K562 (cell line): ENCODE measurements around the gene NLRP12. TPM values are rescaled to one million over a fixed set of nuclear protein-coding genes. Genes with fewer than 3 reads are reported as not detected.
A peak's percentile ranks its signal among the peaks of the same experiment; 100 is the strongest.

Experiments used
- ARID3B ChIP-seq: fragments of 250-450 bp; sonication (Bioruptor Pico); IDR thresholded peaks from 2 replicates; pipeline ENCODE4 v1.4.0; 2020; ENCODE audit warnings: borderline replicate concordance
- ARNT ChIP-seq, 2 experiments: fragments of 450-650 bp; IDR thresholded peaks; 2 replicates each; pipeline ENCODE4 v1.6.1; 2016; ENCODE audit warnings: mild to moderate bottlenecking in 1 of 2
- ATF1 ChIP-seq, 2 experiments: fragments of 450-650 bp in 1 of 2; IDR thresholded peaks; 2 replicates each; pipeline ENCODE4 v1.6.1; 2016; ENCODE audit warnings: missing compliant biosample characterization in 1 of 2, missing genetic modification characterization in 1 of 2
- ATF7 ChIP-seq: fragments of 450-650 bp; IDR thresholded peaks from 2 replicates; pipeline ENCODE4 v1.7.1; 2014; ENCODE audit warnings: mild to moderate bottlenecking, moderate library complexity
- CHAMP1 ChIP-seq: fragments of 450-650 bp; IDR thresholded peaks from 2 replicates; pipeline ENCODE4 v1.6.1; 2016; ENCODE audit warnings: mild to moderate bottlenecking
- DPF2 ChIP-seq: fragments of 450-650 bp; IDR thresholded peaks from 2 replicates; pipeline ENCODE4 v1.6.1; 2016
- EGR1 ChIP-seq: fragments of 450-650 bp; conservative IDR thresholded peaks from 2 replicates; pipeline ENCODE4 v1.6.1; 2017; ENCODE audit warnings: mild to moderate bottlenecking
- FOXM1 ChIP-seq, 2 experiments: fragments of 450-650 bp in 1 of 2; sonication (generic) in 1 of 2; formaldehyde crosslinking in 1 of 2; IDR thresholded peaks; 2 replicates each; pipeline versions ENCODE4 v1.6.1 to v1.9.0; 2017 to 2022; ENCODE audit warnings: low read depth in 2 of 2, mild to moderate bottlenecking in 2 of 2, missing genetic modification reagents in 1 of 2, moderate library complexity in 1 of 2
- HCFC1 ChIP-seq: IDR thresholded peaks from 2 replicates; pipeline ENCODE4 v1.6.1; 2012; ENCODE audit warnings: low read depth, low read length, improper control_type of control experiment
- KDM1A ChIP-seq, 2 experiments: fragments of 450-650 bp; IDR thresholded peaks; 2 replicates each; pipeline ENCODE4 v1.6.1; 2016; ENCODE audit warnings: mild to moderate bottlenecking in 2 of 2
- KDM5B ChIP-seq: fragments of 200-600 bp; sonication (generic); IDR thresholded peaks from 2 replicates; pipeline ENCODE4 v1.6.1; 2012; ENCODE audit warnings: low read depth, mild to moderate bottlenecking, moderate library complexity, low read length, control low read depth, inconsistent platforms; ENCODE audit not compliant: insufficient replicate concordance
- KLF6 ChIP-seq: fragments of 250-450 bp; sonication (Bioruptor Pico); IDR thresholded peaks from 2 replicates; pipeline ENCODE4 v1.4.0; 2020; ENCODE audit warnings: mild to moderate bottlenecking, moderate library complexity, borderline replicate concordance
- L3MBTL2 ChIP-seq: fragments of 450-650 bp; IDR thresholded peaks from 2 replicates; pipeline ENCODE4 v1.6.1; 2016; ENCODE audit warnings: mild to moderate bottlenecking, moderate library complexity
- NFIC ChIP-seq: fragments of 450-650 bp; IDR thresholded peaks from 2 replicates; pipeline ENCODE4 v1.6.1; 2017; ENCODE audit warnings: mild to moderate bottlenecking, inconsistent platforms
- NR2C2 ChIP-seq, 2 experiments: fragments of 200-800 bp in 1 of 2; sonication (Bioruptor generic) in 1 of 2; sonication (generic) in 1 of 2; formaldehyde crosslinking in 1 of 2; IDR thresholded peaks; 2 replicates each; pipeline versions ENCODE4 v1.6.1 to v1.8.0; 2016 to 2022; ENCODE audit warnings: mild to moderate bottlenecking in 1 of 2, missing compliant biosample characterization in 1 of 2, missing genetic modification characterization in 1 of 2, missing genetic modification reagents in 1 of 2
- POLR2A ChIP-seq: fragments of 450-650 bp; conservative IDR thresholded peaks from 2 replicates; pipeline ENCODE4 v1.6.1; 2016
- POLR2AphosphoS5 ChIP-seq: IDR thresholded peaks from 2 replicates; pipeline ENCODE4 v1.6.1; 2011; ENCODE audit warnings: mild to moderate bottlenecking, low read depth, low read length, moderate library complexity; ENCODE audit not compliant: control insufficient read depth, insufficient read depth
- RCOR1 ChIP-seq, 2 experiments: IDR thresholded peaks; 2 replicates each; pipeline ENCODE4 v1.6.1; 2012; ENCODE audit warnings: low read depth in 2 of 2, low read length in 2 of 2, borderline replicate concordance in 1 of 2, improper control_type of control experiment in 1 of 2
- SAFB ChIP-seq: fragments of 200-400 bp; formaldehyde crosslinking; IDR thresholded peaks from 2 replicates; pipeline ENCODE4 v1.6.1; 2017; ENCODE audit warnings: low read depth, low read length, borderline replicate concordance
- SP1 ChIP-seq: sonication (generic); formaldehyde crosslinking; IDR thresholded peaks from 2 replicates; pipeline ENCODE4 v1.8.1; 2022; ENCODE audit warnings: mild to moderate bottlenecking, missing genetic modification reagents
- TFAP4 ChIP-seq: sonication (generic); formaldehyde crosslinking; IDR thresholded peaks from 2 replicates; pipeline ENCODE4 v1.8.0; 2022; ENCODE audit warnings: missing genetic modification reagents, mild to moderate bottlenecking, moderate library complexity, borderline replicate concordance
- U2AF1 ChIP-seq: fragments of 200-400 bp; formaldehyde crosslinking; optimal IDR thresholded peaks from 2 replicates; pipeline ENCODE3; 2017; ENCODE audit warnings: mild to moderate bottlenecking, low read depth, low read length, moderate library complexity
- ZBTB17 ChIP-seq: fragments of 450-650 bp; formaldehyde crosslinking; IDR thresholded peaks from 2 replicates; pipeline ENCODE4 v1.4.0; 2020; ENCODE audit warnings: mild to moderate bottlenecking
- polyA plus RNA-seq, 8 experiments: library from polyadenylated mRNA; depleted of rRNA in 4 of 8; stranded (reverse) in 5 of 8; unstranded in 3 of 8; fragments of >200 nt; fragmentation: Nextera tagmentation in 2 of 8; fragmentation: Illumina TruSeq in 1 of 8; extraction: Ambion mirVana in 2 of 8; extraction: Trizol in 1 of 8; gene quantifications; 2 replicates each; pipeline versions ENCODE4 v1.2.1 to v1.2.3, GENCODE V29; 2011 to 2014; ENCODE audit warnings: inconsistent platforms in 1 of 8, missing spikeins in 1 of 8
- total RNA-seq, 7 experiments: library from RNA; depleted of rRNA in 6 of 7; stranded (reverse); fragments of >200 nt in 6 of 7; fragmentation: Illumina TruSeq in 2 of 7; extraction: Trizol in 2 of 7; gene quantifications; 2 replicates each; pipeline versions ENCODE4 v1.2.1 to v1.2.3, GENCODE V29; 2011 to 2021; ENCODE audit warnings: low replicate concordance in 1 of 7

The NLRP12 gene
- total and polyA plus RNA-seq, 9 of the 15 experiments (the other 6 are each of a cell fraction or from before 2014, with no cell fraction given), result not detected

GRCh38 chr19:53868892-53869804 is 45.0 kb upstream of the NLRP12 start (continued):
- TF ChIP-seq ARID3B (CRISPR knock-in tag), result no peak
- TF ChIP-seq HCFC1, result peak; percentile 11; the same call in 1 of the 2 replicates
- peak; percentile 88 for TF ChIP-seq TFAP4 (CRISPR knock-in tag)
- TF ChIP-seq CHAMP1, result no peak
- peak; percentile 100 for TF ChIP-seq EGR1
- peak; percentile 59 for TF ChIP-seq KDM5B
- TF ChIP-seq FOXM1 (IDR thresholded peaks at IDR 0.05; ENCODE audit: low read depth), result no peak
- 0 out of 2 replicates have a peak, but pooled peaks have one; percentile 3 for TF ChIP-seq FOXM1 (CRISPR knock-in tag; IDR thresholded peaks at IDR 0.05; ENCODE audit: low read depth)
- peak; percentile 78 for TF ChIP-seq U2AF1
- peak; percentile 74 for TF ChIP-seq POLR2AphosphoS5
- peak; percentile 47 to 55; a peak in 3 of 4 replicates for TF ChIP-seq KDM1A (IDR thresholded peaks at IDR 0.05)
- TF ChIP-seq DPF2, result 0 out of 2 replicates have a peak, but pooled peaks have one; percentile 24
- TF ChIP-seq SAFB, result peak; percentile 93
- TF ChIP-seq NFIC, result peak; percentile 50
- peak; percentile 72 for TF ChIP-seq POLR2A
- TF ChIP-seq SP1 (CRISPR knock-in tag), result peak; percentile 83
- TF ChIP-seq ZBTB17 (CRISPR knock-in tag), result no peak
- TF ChIP-seq ARNT (IDR thresholded peaks at IDR 0.05), result no peak
- peak; percentile 95 for TF ChIP-seq NR2C2 (CRISPR knock-in tag; IDR thresholded peaks at IDR 0.05)
- peak; percentile 97 for TF ChIP-seq NR2C2 (tag; IDR thresholded peaks at IDR 0.05)
- TF ChIP-seq L3MBTL2, result peak; percentile 85
- no peak for TF ChIP-seq ATF1 (CRISPR knock-in tag; IDR thresholded peaks at IDR 0.05)
- peak; percentile 69 for TF ChIP-seq ATF1 (tag; IDR thresholded peaks at IDR 0.05)
- TF ChIP-seq KLF6, result no peak; the same call in 1 of the 2 replicates
- 0 out of 4 replicates have a peak, but pooled peaks of 1 of the 2 experiments have one; percentile 51 for TF ChIP-seq RCOR1 (IDR thresholded peaks at IDR 0.05; ENCODE audit: borderline replicate concordance in 1 of 2, low read depth in 2 of 2, low read length in 2 of 2)
- peak; percentile 66 for TF ChIP-seq ATF7
